SJCRH30 (cell line): Measurements from ENCODE around the gene CTNNA1. TPM values are rescaled to one million over a fixed set of nuclear protein-coding genes. Genes with fewer than 3 reads are reported as not detected.
"Not testable (repeated sequence)": the region's sequence is repeated elsewhere in the genome, so short reads cannot be mapped to it uniquely, and the experiment has no call there.

Experiments
- DNase-seq, 2 experiments: peaks; one replicate each; pipeline ENCODE4 v3.0.0-alpha.2; 2015 to 2020
- H3K27ac ChIP-seq: fragments of 250-450 bp; sonication (Bioruptor Pico); 2 replicates; pipeline ENCODE4 v1.5.1; 2020; ENCODE audit warnings: mild to moderate bottlenecking, moderate library complexity
- H3K27me3 ChIP-seq: fragments of 250-450 bp; sonication (Bioruptor Pico); 2 replicates; pipeline ENCODE4 v1.5.1; 2020; ENCODE audit warnings: mild to moderate bottlenecking, moderate library complexity
- H3K36me3 ChIP-seq: fragments of 250-450 bp; sonication (Bioruptor Pico); 2 replicates; pipeline ENCODE4 v1.5.1; 2020; ENCODE audit warnings: mild to moderate bottlenecking, moderate library complexity
- H3K4me1 ChIP-seq: fragments of 250-450 bp; sonication (Bioruptor Pico); 2 replicates; pipeline ENCODE4 v1.5.1; 2020; ENCODE audit warnings: mild to moderate bottlenecking, moderate library complexity
- H3K4me3 ChIP-seq: fragments of 250-450 bp; sonication (Bioruptor Pico); 2 replicates; pipeline ENCODE4 v1.5.1; 2020; ENCODE audit warnings: mild to moderate bottlenecking, moderate library complexity
- H3K9me3 ChIP-seq: fragments of 250-450 bp; sonication (Bioruptor Pico); replicated peaks from 2 replicates; pipeline ENCODE4 v1.5.1; 2020; ENCODE audit warnings: mild to moderate bottlenecking, moderate library complexity
- total RNA-seq: library from RNA; depleted of rRNA; stranded (reverse); fragments of >200 nt; shearing (Covaris generic); gene quantifications from 2 replicates; pipeline ENCODE4 v1.2.3, GENCODE V29; 2014

The CTNNA1 gene
- total RNA-seq, 1 experiment from 2014 or later = 153 TPM

GRCh38 chr5:138914338-138914737 is 161.1 kb downstream of the CTNNA1 start:
- H3K27ac ChIP-seq = no peak overlapping the region
- peaks cover 4% of the 10 kb centered on the region; the same call in 1 of the 2 replicates for H3K36me3 ChIP-seq
- H3K9me3 ChIP-seq = no peaks in the 10 kb centered on the region
- H3K4me3 ChIP-seq = no peak overlapping the region
- H3K4me1 ChIP-seq = no peaks in the 10 kb centered on the region
- H3K27me3 ChIP-seq = no peaks in the 10 kb centered on the region
- DNase-seq = no peak

- H3K36me3 ChIP-seq = peaks cover 7% of the 10 kb centered on the region; the same call in 1 of the 2 replicates
Observed at GRCh38 chr5:138918686-138919085, 165.5 kb downstream of the CTNNA1 start.

GRCh38 chr5:138920181-138920580 is 167.0 kb downstream of the CTNNA1 start:
- Histone ChIP-seq H3K36me3 (peaks cover 13% of the 10 kb centered on the region), H3K27me3 (no peaks in the 10 kb centered on the region), H3K27ac (no peak overlapping the region), H3K4me1 (no peaks in the 10 kb centered on the region), H3K9me3 (no peaks in the 10 kb centered on the region), H3K4me3 (no peak overlapping the region)
- DNase-seq = no peak

More at GRCh38 chr5:138918686-138919085, 165.5 kb downstream of the CTNNA1 start:
- no peak overlapping the region for H3K27ac ChIP-seq
- no peaks in the 10 kb centered on the region for H3K27me3 ChIP-seq
- H3K4me3 ChIP-seq = no peak overlapping the region
- no peak for DNase-seq
- no peaks in the 10 kb centered on the region for H3K4me1 ChIP-seq
- no peaks in the 10 kb centered on the region for H3K9me3 ChIP-seq

GRCh38 chr5:138921362-138921761 is 168.1 kb downstream of the CTNNA1 start:
- not testable (repeated sequence) for H3K9me3 ChIP-seq, H3K4me1 ChIP-seq, H3K27ac ChIP-seq, H3K4me3 ChIP-seq, DNase-seq, H3K27me3 ChIP-seq
- peaks cover 13% of the 10 kb centered on the region for H3K36me3 ChIP-seq

GRCh38 chr5:138922494-138922893 is 169.3 kb downstream of the CTNNA1 start:
- no peak for DNase-seq
- H3K4me1 ChIP-seq = no peaks in the 10 kb centered on the region
- H3K27ac ChIP-seq = no peak overlapping the region
- H3K9me3 ChIP-seq = no peaks in the 10 kb centered on the region
- H3K36me3 ChIP-seq = peaks cover 18% of the 10 kb centered on the region
- H3K27me3 ChIP-seq = no peaks in the 10 kb centered on the region
- H3K4me3 ChIP-seq = no peak overlapping the region

GRCh38 chr5:138925090-138925635 is 171.9 kb downstream of the CTNNA1 start:
- H3K27me3 ChIP-seq = no peaks in the 10 kb centered on the region
- no peak for DNase-seq
- peaks cover 22% of the 10 kb centered on the region for H3K36me3 ChIP-seq
- H3K4me3 ChIP-seq = no peak overlapping the region
- H3K27ac ChIP-seq = no peak overlapping the region
- no peaks in the 10 kb centered on the region for H3K4me1 ChIP-seq
- H3K9me3 ChIP-seq = no peaks in the 10 kb centered on the region

- peaks cover 24% of the 10 kb centered on the region for H3K36me3 ChIP-seq
- no peaks in the 10 kb centered on the region for H3K4me1 ChIP-seq
- DNase-seq = no peak
- H3K9me3 ChIP-seq = no peaks in the 10 kb centered on the region
- no peak overlapping the region for H3K4me3 ChIP-seq
- H3K27me3 ChIP-seq = no peaks in the 10 kb centered on the region
- no peak overlapping the region for H3K27ac ChIP-seq
Observed at GRCh38 chr5:138926257-138926656, 173.0 kb downstream of the CTNNA1 start.

- Histone ChIP-seq H3K4me3 (no peak overlapping the region), H3K4me1 (no peaks in the 10 kb centered on the region), H3K27me3 (no peaks in the 10 kb centered on the region), H3K9me3 (no peaks in the 10 kb centered on the region), H3K27ac (no peak overlapping the region), H3K36me3 (peaks cover 29% of the 10 kb centered on the region)
- no peak for DNase-seq
Observed at GRCh38 chr5:138926688-138927448, 173.6 kb downstream of the CTNNA1 start.

GRCh38 chr5:138927544-138927943 is 174.3 kb downstream of the CTNNA1 start:
- Histone ChIP-seq H3K36me3 (peaks cover 33% of the 10 kb centered on the region), H3K4me1 (no peaks in the 10 kb centered on the region), H3K27ac (no peak overlapping the region), H3K4me3 (no peak overlapping the region), H3K9me3 (no peaks in the 10 kb centered on the region), H3K27me3 (no peaks in the 10 kb centered on the region)
- no peak for DNase-seq

GRCh38 chr5:138927979-138928378 is 174.8 kb downstream of the CTNNA1 start:
- Histone ChIP-seq H3K4me1 (no peaks in the 10 kb centered on the region), H3K36me3 (peaks cover 33% of the 10 kb centered on the region), H3K27ac (no peak overlapping the region), H3K4me3 (no peak overlapping the region), H3K9me3 (no peaks in the 10 kb centered on the region), H3K27me3 (no peaks in the 10 kb centered on the region)
- peak in 1 of 2 experiments; percentile 22 for DNase-seq

GRCh38 chr5:138929571-138929955 is 176.3 kb downstream of the CTNNA1 start:
- H3K4me1 ChIP-seq = no peaks in the 10 kb centered on the region
- no peak for DNase-seq
- no peak overlapping the region for H3K27ac ChIP-seq
- H3K9me3 ChIP-seq = no peaks in the 10 kb centered on the region
- H3K36me3 ChIP-seq = peaks cover 38% of the 10 kb centered on the region
- no peak overlapping the region for H3K4me3 ChIP-seq
- no peaks in the 10 kb centered on the region for H3K27me3 ChIP-seq

- Histone ChIP-seq H3K4me1 (no peaks in the 10 kb centered on the region), H3K27ac (no peak overlapping the region), H3K27me3 (no peaks in the 10 kb centered on the region), H3K36me3 (peaks cover 36% of the 10 kb centered on the region), H3K4me3 (no peak overlapping the region), H3K9me3 (no peaks in the 10 kb centered on the region)
- DNase-seq = no peak
Observed at GRCh38 chr5:138930371-138931097, 177.3 kb downstream of the CTNNA1 start.

- no peak for DNase-seq
- Histone ChIP-seq H3K9me3 (no peaks in the 10 kb centered on the region), H3K36me3 (peaks cover 31% of the 10 kb centered on the region), H3K27me3 (no peaks in the 10 kb centered on the region), H3K27ac (no peak overlapping the region), H3K4me3 (no peak overlapping the region), H3K4me1 (no peaks in the 10 kb centered on the region)
Observed at GRCh38 chr5:138932171-138932810, 179.1 kb downstream of the CTNNA1 start.

GRCh38 chr5:138933522-138934290 is 180.5 kb downstream of the CTNNA1 start:
- Histone ChIP-seq H3K4me1 (no peaks in the 10 kb centered on the region), H3K4me3 (no peak overlapping the region), H3K27ac (no peak overlapping the region), H3K27me3 (no peaks in the 10 kb centered on the region), H3K36me3 (peaks cover 28% of the 10 kb centered on the region), H3K9me3 (no peaks in the 10 kb centered on the region)
- DNase-seq = no peak
